ENCODE results near the gene ATP2A3.

GRCh38 chr17:4010754-4011153 is 46.5 kb upstream of the ATP2A3 start:
- TF ChIP-seq CTCF (IDR thresholded peaks at IDR 0.05 in 8 of 11, conservative IDR thresholded peaks at IDR 0.05 in 3 of 11) (no peak), POLR2AphosphoS5 (IDR thresholded peaks at IDR 0.05) (no peak), POLR2A (IDR thresholded peaks at IDR 0.05) (no peak)
